Body of pancreas (tissue), 4 donors: ENCODE measurements around the gene SYNE4. TPM values are rescaled to one million over a fixed set of nuclear protein-coding genes. Genes with fewer than 3 reads are reported as not detected.

Experiments used
- ATAC-seq: fragments of 150-250 bp; one replicate; pipeline ENCODE4 v1.9.1; 2016
- DNase-seq, 4 donors: peaks; one replicate each; pipeline ENCODE4 v3.0.0-alpha.2; 2019
- H3K27ac ChIP-seq, 4 donors: fragments of 200-600 bp; sonication (generic); 1 replicate in 3 of 4; 2 replicates in 1 of 4; pipeline versions ENCODE4 v1.5.1 to v1.6.1; 2016 to 2019; ENCODE audit warnings: mild to moderate bottlenecking in 1 of 4, mixed read lengths in 1 of 4, moderate library complexity in 1 of 4
- H3K27me3 ChIP-seq, 2 donors: fragments of 200-600 bp; sonication (generic); one replicate each; pipeline ENCODE4 v1.6.0; 2016; ENCODE audit warnings: mild to moderate bottlenecking in 1 of 2
- H3K36me3 ChIP-seq, 2 donors: fragments of 200-600 bp; sonication (generic); replicated peaks in 1 of 2; 2 replicates each; pipeline ENCODE4 v1.5.1; 2016; ENCODE audit warnings: low read depth in 2 of 2; ENCODE audit not compliant: insufficient read depth in 1 of 2
- H3K4me1 ChIP-seq: fragments of 200-600 bp; sonication (generic); one replicate; pipeline ENCODE4 v1.6.0; 2016
- H3K4me3 ChIP-seq, 2 donors: fragments of 200-600 bp; sonication (generic); 1 replicate in 1 of 2; 2 replicates in 1 of 2; pipeline ENCODE4 v1.5.1; 2016 to 2019
- H3K9me3 ChIP-seq, 3 donors: fragments of 200-600 bp; sonication (generic); 1 replicate in 2 of 3; 2 replicates in 1 of 3; pipeline ENCODE4 v1.5.1; 2016
- POLR2A ChIP-seq, 3 donors: fragments of 450-650 bp; IDR thresholded peaks; one replicate each; pipeline ENCODE4 v1.6.1; 2016; ENCODE audit warnings: antibody characterized with exemption in 3 of 3, mild to moderate bottlenecking in 2 of 3
- WGBS, 2 donors: methylation state at CpG; one replicate each; pipeline ENCODE4 v1.1.5; 2017; 5-methylcytosine and 5-hydroxymethylcytosine counted together
- intact Hi-C: fragments of 100-400 bp; cut with DNase I; formaldehyde crosslinking; loops from one replicate; pipeline ENCODE4 v1.15.1; 2023
- total RNA-seq, 2 donors: library from RNA; depleted of rRNA; stranded (reverse); fragments of >200 nt; gene quantifications; one replicate each; pipeline ENCODE4 v1.1.0, GENCODE V29; 2016
- TF ChIP-seq, protein P1 (sequence below), 7 experiments: fragments of 450-650 bp in 4 of 7; fragments of 200-600 bp in 3 of 7; sonication (generic) in 3 of 7; IDR thresholded peaks; one replicate each; pipeline ENCODE4 v1.5.1; 2016 to 2019; ENCODE audit warnings: antibody characterized with exemption in 7 of 7

SYNE4 gene
- total RNA-seq, 2 donors from 2014 or later, result 4.9 to 9.3 TPM

DNA sequence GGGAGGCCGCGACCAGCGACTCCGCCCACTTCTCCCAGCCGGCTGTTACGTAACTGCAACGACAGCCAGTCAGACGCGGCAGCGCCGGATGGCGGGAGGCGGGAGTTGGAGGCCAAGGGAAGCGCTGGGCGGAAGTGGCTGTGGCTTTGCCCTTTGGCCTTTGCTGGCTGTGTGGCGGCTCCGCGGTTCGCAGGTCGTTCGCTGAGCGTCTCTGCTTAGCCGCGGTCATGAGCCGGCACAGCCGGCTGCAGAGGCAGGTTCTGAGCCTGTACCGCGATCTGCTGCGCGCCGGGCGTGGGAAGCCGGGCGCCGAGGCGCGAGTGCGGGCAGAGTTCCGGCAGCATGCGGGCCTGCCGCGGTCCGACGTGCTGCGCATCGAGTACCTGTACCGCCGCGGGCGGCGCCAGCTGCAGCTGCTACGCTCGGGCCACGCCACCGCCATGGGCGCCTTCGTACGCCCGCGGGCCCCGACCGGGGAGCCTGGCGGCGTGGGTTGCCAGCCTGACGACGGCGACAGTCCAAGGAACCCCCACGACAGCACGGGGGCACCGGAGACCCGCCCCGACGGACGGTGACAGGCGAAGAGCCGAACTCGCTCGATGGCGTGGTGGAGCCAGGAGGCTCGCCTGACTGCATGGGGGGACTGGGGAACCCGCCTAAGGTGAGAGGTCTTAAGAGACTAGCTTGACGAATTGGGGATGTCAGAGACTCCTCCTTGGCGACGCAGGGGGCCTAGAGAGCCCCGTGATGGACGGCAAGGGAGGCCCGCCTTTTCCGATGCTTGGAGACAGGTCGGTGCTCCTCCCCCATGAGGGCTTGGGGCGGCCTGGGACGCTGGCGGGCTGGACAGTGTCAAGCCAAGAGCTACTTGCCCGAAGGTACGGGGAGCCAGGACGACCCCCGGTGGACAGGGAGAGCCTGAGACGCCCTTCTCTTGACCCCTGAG is 13.3 kb downstream of the SYNE4 start, which contains the start of gene SDHAF1:
TSS of gene SDHAF1 (plus strand) at position 141 of the 946 bp plus-strand sequence. CDS start at position 228, 87 bp downstream.
- 1 to 4% methylated on average over 5 to 96 of the region's 97 CpGs for WGBS, 2 donors
- intact Hi-C loops, result no loop called here

DNA sequence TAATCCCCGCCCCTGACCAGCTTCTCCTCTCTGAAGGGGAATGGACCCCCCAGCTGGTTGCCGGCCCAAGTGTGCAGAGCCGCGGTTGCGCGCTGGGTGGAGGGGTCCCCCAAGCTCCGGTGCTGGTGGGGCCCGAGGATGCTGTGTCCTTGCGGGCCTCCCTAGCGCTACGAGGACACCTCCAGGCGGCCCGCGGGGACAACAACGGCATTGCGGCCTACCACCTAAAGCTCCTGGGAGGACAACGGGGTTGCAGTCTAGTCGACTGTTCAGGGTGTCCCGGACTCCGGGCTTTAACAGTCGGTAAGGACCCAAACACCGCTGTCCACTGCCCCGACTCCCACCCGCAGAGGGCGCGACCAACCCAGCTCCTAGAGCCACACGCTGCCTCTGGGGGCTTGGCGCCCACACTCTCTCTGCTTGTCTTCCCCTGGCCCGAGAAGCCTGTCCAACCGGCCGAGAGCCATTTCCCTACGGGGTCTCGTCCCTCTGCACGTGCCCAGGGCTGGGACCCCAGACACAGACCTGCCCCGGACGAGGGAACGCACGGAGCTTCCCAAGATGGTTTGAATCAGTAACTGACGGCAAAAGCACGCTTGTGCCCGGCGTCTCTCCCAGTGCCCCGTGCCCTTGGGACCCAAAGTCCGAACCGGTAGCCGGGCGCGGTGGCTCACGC is 14.6 kb downstream of the SYNE4 start:
- peak overlapping the region in 1 of 4 donors; percentile 92 for H3K27ac ChIP-seq
- TF ChIP-seq, protein P1, sequence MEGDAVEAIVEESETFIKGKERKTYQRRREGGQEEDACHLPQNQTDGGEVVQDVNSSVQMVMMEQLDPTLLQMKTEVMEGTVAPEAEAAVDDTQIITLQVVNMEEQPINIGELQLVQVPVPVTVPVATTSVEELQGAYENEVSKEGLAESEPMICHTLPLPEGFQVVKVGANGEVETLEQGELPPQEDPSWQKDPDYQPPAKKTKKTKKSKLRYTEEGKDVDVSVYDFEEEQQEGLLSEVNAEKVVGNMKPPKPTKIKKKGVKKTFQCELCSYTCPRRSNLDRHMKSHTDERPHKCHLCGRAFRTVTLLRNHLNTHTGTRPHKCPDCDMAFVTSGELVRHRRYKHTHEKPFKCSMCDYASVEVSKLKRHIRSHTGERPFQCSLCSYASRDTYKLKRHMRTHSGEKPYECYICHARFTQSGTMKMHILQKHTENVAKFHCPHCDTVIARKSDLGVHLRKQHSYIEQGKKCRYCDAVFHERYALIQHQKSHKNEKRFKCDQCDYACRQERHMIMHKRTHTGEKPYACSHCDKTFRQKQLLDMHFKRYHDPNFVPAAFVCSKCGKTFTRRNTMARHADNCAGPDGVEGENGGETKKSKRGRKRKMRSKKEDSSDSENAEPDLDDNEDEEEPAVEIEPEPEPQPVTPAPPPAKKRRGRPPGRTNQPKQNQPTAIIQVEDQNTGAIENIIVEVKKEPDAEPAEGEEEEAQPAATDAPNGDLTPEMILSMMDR (IDR thresholded peaks at IDR 0.05), result no peak
- no peak for TF ChIP-seq POLR2A (IDR thresholded peaks at IDR 0.05)
- H3K27me3 ChIP-seq, result no peaks in the 10 kb centered on the region
- DNase-seq, result peak in 1 of 4 donors; percentile 27
- H3K36me3 ChIP-seq, result no peaks in the 10 kb centered on the region
- ATAC-seq, result no peak
- H3K4me1 ChIP-seq, result peaks cover 35% of the 10 kb centered on the region
- H3K4me3 ChIP-seq, result no peak overlapping the region
- intact Hi-C loops, result no loop called here
- WGBS, 2 donors, result 41 to 42% methylated on average over 30 to 49 of the region's 49 CpGs
- H3K9me3 ChIP-seq, result no peaks in the 10 kb centered on the region

More for the DNA sequence above, 13.3 kb downstream of the SYNE4 start, which contains the start of gene SDHAF1:
- ATAC-seq (peak; percentile 95), DNase-seq (peak; percentile 97)
- Histone ChIP-seq H3K9me3 (no peaks in the 10 kb centered on the region), H3K4me3 (peak within 1 kb of the TSS; percentile 84 to 91), H3K36me3 (no peaks in the 10 kb centered on the region), H3K27me3 (no peaks in the 10 kb centered on the region), H3K4me1 (peaks cover 42% of the 10 kb centered on the region), H3K27ac (peak within 1 kb of the TSS; percentile 60 to 92 (median 81))
- TF ChIP-seq, protein P1 (IDR thresholded peaks at IDR 0.05), result no peak
- peak; percentile 76 to 95 (median 83) for TF ChIP-seq POLR2A (IDR thresholded peaks at IDR 0.05)

DNA sequence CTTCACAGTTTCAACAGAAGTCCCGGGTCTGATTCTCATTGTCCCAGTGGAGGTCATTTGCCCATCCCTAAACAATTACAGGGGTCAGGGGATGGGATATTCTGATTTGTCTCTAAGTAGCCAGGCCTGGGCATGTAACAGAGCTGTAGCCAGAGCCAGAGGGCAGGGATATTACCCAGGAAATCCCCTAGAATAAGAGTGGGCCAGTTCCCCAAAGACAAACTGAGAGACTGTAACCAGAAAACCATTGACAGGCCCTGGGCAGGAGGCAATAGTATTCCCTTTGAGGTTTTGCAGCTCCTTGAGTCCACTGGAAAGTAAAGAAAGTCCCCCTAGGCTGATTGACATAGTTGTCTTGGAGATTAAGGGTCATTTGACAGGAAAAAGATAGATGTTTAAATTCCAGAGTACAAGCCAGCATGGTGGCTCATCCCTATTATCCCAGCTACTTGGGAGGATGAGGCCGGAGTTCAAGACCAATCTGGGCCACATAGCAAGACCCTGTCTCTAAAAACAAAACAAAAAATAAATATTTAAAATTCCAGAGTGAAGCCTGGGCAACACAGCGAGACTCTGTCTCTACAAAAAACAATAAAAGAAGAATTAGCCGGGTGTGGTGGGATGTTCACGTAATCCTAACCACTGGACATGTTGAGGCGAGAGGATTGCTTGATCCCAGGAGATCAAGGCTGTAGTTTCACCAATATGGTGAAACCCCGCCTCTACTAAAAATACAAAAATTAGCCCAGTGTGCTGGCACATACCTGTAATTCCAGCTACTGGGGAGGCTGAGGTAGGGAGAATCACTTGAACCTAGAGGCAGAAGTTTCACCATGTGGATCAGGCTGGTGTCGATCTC is 15.5 kb downstream of the SYNE4 start:
- Histone ChIP-seq H3K36me3 (no peaks in the 10 kb centered on the region), H3K27me3 (no peaks in the 10 kb centered on the region), H3K27ac (no peak overlapping the region), H3K4me1 (peaks cover 28% of the 10 kb centered on the region), H3K9me3 (no peaks in the 10 kb centered on the region), H3K4me3 (no peak overlapping the region)
- ATAC-seq (no peak), DNase-seq (no peak)
- TF ChIP-seq, protein P1 (IDR thresholded peaks at IDR 0.05), result no peak
- TF ChIP-seq POLR2A (IDR thresholded peaks at IDR 0.05), result no peak
- intact Hi-C loops, result no loop called here
- WGBS, 2 donors, result 85 to 94% methylated on average over 8 of the region's 8 CpGs

DNA sequence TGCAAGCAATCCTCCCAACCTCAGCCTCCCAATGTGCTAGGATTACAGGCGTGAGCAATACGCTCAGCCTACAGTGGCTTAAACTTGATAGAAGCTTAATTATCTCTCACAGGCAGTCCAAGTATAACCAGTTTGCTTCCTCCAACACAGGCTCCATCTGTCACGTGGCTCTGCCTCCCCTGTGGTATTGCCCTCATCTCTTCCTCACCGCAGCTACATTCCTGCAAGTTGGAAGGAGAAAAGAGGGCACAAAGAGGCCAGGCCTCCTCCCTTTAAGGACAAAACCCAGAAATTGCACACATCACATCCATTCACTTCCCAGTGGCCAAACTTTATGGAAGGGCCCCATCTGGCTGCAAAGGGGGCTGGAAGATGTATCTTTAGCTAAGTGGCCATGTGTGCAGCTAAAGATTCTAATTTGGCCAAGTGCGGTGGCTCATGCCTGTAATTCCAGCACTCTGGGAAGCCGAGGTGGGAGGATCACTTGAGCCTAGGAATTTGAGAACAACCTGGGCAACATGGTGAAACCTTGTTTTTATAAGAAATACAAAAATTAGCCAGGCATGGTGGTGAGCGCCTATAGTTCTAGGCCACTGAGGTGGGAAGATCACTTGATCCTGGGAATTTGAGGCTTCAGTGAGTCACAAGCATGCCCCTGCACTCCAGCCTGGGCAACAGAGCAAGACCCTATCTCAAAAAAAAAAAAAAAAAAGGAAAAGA is 16.7 kb downstream of the SYNE4 start:
- Histone ChIP-seq H3K27me3 (peaks cover 0 to 4% of the 10 kb centered on the region in 2 donors), H3K4me1 (peaks cover 27% of the 10 kb centered on the region), H3K9me3 (no peaks in the 10 kb centered on the region), H3K27ac (no peak overlapping the region), H3K4me3 (no peak overlapping the region), H3K36me3 (no peaks in the 10 kb centered on the region)
- no peak for TF ChIP-seq POLR2A (IDR thresholded peaks at IDR 0.05)
- TF ChIP-seq, protein P1 (IDR thresholded peaks at IDR 0.05), result no peak
- intact Hi-C loops, result no loop called here
- ATAC-seq, result no peak
- DNase-seq, result no peak
- WGBS, 2 donors, result 81 to 85% methylated on average over 7 of the region's 7 CpGs
